Keratinocyte (primary cell): ENCODE measurements around the gene CD37.

Experiments used
- EZH2 ChIP-seq: IDR thresholded peaks from one replicate; pipeline ENCODE4 v1.6.1; 2012; ENCODE audit warnings: inconsistent platforms, mild to moderate bottlenecking, low read length, moderate library complexity
- TF ChIP-seq, protein P1 (sequence below), 3 experiments: IDR thresholded peaks in 1 of 3; conservative IDR thresholded peaks in 1 of 3; optimal IDR thresholded peaks in 1 of 3; 2 replicates in 2 of 3; 3 replicates in 1 of 3; pipeline versions ENCODE3 to v1.5.1; 2011; ENCODE audit warnings: low read length in 3 of 3, mild to moderate bottlenecking in 3 of 3, moderate library complexity in 2 of 3, control low read depth in 1 of 3, inconsistent platforms in 1 of 3; ENCODE audit not compliant: insufficient read depth in 2 of 3; ENCODE audit errors: extremely low read depth in 1 of 3

DNA sequence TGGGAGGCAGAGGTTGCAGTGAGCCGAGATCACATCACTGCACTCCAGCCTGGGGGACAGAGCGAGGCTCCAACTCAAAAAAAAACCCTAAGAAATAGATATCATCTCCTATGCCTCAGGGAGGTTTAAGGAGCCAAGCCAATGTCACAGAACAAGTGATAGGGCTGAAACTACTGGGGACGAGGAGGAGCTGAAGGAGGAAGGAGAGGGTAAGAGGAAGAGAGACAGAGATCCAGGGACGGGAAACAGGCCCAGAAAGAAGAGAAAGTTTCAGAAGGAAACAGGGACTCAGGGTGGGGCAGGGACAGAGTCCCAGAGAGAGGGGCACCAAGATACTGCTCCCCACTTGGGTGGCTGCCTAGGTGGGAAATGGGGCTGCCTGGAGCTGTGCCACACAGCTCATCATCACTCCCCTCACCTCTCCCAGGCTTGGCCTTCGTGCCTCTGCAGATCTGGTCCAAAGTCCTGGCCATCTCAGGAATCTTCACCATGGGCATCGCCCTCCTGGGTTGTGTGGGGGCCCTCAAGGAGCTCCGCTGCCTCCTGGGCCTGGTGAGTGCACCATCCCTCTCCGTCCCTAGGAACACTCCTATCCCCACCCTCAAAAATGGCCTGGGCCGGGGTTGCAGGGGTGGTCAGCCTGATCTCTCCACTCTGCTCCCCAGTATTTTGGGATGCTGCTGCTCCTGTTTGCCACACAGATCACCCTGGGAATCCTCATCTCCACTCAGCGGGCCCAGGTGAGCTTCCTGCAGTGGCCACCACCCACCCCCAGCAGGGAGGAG, 1.5 kb downstream of the CD37 start:
- TF ChIP-seq, protein P1, sequence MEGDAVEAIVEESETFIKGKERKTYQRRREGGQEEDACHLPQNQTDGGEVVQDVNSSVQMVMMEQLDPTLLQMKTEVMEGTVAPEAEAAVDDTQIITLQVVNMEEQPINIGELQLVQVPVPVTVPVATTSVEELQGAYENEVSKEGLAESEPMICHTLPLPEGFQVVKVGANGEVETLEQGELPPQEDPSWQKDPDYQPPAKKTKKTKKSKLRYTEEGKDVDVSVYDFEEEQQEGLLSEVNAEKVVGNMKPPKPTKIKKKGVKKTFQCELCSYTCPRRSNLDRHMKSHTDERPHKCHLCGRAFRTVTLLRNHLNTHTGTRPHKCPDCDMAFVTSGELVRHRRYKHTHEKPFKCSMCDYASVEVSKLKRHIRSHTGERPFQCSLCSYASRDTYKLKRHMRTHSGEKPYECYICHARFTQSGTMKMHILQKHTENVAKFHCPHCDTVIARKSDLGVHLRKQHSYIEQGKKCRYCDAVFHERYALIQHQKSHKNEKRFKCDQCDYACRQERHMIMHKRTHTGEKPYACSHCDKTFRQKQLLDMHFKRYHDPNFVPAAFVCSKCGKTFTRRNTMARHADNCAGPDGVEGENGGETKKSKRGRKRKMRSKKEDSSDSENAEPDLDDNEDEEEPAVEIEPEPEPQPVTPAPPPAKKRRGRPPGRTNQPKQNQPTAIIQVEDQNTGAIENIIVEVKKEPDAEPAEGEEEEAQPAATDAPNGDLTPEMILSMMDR (optimal IDR thresholded peaks at IDR 0.05 in 1 of 3, IDR thresholded peaks at IDR 0.05 in 1 of 3, conservative IDR thresholded peaks at IDR 0.05 in 1 of 3; ENCODE audit: extremely low read depth in 1 of 3, insufficient read depth in 2 of 3, low read length in 3 of 3): no peak
- no peak for TF ChIP-seq EZH2
